DMS 273 treated with DMSO at 0.1 percent for 48 hours (cell line): ENCODE results near the gene CDH23.

ENCODE experiments used
- DNase-seq: peaks from one replicate; lab custom pipeline; 2025; lab: John Stamatoyannopoulos, UW

The CDH23 gene

DNA sequence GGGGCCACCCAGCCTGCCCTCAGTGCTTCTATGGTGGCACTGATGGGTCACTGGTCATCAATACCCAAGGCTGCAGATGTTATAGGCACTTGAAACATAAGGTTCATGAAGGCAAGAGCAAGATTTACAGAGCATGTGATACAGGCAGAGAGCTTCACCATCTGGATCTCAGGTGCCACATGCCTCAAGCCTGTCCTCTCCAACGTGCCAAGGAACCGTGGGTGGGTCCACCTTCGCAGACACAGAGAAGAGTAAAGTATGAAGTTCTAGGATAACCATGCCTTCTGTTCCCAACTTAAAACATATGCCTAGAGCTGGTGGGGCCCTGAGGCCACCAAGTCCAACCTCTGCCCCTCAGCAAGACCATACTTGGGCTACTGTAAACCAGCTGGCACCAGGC is 26.7 kb upstream of the CDH23 start:
- DNase-seq: no peak

DNA sequence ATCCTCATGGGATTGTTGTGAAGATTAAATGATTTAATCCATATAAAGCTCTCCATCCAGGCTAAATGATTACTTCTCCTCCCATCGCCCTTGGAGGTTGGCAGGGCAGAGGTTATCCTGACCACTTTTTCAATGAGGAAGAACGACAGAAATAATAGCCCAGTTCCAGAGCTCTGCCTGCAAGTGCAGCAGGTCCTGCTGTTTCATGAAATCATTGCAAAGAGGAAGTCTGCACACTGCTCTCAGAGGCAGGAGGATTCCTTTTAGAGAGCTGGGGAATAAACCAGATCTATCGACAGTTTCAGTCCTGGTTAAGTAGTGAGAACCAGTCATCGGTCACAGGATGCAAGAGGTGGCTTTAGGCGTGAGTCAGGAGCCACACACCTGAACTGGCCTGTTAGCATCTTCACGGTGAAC is 25.0 kb upstream of the CDH23 start:
- no peak for DNase-seq

DNA sequence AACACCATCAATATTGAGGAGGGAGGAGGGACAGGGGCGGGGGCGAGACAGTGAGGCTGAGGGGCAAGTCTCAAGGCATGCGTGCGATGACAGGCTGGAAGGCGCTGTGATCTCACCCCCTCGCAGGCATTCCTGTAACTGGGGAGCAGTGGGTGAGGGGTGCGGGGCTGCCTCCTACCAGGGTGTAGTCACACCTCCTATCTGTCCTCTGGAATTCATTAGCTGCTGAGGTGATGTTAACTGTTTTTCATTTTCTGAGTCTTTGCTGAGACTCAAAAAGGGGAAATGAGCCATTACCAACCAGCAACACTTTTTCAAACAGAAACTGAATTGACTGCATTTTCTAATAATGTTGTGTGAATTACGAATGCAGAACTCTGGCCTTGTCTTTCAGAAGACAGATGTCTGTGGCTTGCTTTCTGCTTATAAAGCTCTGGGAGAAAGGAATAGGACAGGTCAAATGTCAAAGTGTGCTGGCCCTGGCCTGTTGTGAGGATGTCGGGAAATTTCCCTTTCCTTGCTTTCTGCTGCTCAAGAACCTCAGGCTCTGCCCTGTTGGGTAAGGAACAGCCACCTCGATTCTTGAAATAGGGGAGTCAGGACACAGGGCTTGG is 23.7 kb upstream of the CDH23 start:
- DNase-seq: no peak

DNA sequence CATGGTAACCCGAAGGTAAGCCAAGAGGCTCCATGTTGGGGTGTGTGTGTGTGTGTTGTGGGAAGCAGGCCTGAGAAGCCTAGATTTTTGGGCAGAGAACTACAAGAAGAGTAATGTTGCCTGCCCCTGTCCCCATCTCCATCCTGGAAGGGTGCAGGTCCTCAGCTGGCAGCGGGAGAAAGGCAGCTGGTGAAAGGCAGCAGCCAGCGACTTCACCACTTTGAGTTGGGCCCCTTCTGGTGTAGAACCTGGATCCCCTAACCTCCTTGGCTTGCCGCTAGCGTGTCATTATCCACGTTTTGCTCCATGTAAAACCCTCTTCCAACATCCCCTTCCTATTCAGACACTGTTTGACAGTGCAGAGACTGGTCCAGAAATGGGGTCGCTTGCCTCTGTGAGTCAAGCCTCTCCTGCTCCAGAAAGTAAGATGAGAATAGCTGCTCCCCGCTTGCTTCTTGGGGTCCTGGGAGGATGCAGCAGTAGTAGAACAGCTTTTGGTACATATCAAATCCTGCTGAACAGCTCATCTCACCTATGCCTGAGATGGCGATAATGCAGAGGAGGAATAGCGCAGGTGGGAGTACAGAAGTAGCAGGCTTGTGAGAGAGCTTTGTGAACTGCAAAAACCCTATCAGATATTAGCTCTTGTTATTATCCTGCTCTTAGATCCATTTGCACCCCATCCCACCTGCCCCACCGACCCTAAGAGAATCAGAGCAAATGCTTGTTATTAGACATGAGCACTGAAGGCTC is 22.1 kb upstream of the CDH23 start:
- DNase-seq: no peak

DNA sequence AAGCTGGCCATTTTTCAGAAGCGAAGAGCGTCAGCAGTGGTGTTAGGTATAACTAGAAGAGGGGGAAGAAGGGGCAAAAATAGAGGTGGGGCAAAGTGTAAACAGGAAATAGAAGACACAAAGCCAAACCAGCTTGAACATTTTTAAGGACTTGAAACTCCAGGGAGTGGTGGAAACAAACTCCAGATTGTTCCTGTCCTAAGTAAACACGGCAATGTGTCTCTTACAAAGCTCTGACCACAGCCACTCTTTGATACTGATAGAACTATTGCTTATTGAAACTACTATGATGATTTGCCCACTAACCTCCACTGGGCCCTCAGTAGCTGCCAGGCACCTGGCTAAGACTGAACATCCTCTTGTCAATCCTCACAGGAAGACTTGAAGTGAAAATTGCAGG is 20.8 kb upstream of the CDH23 start:
- no peak for DNase-seq

DNA sequence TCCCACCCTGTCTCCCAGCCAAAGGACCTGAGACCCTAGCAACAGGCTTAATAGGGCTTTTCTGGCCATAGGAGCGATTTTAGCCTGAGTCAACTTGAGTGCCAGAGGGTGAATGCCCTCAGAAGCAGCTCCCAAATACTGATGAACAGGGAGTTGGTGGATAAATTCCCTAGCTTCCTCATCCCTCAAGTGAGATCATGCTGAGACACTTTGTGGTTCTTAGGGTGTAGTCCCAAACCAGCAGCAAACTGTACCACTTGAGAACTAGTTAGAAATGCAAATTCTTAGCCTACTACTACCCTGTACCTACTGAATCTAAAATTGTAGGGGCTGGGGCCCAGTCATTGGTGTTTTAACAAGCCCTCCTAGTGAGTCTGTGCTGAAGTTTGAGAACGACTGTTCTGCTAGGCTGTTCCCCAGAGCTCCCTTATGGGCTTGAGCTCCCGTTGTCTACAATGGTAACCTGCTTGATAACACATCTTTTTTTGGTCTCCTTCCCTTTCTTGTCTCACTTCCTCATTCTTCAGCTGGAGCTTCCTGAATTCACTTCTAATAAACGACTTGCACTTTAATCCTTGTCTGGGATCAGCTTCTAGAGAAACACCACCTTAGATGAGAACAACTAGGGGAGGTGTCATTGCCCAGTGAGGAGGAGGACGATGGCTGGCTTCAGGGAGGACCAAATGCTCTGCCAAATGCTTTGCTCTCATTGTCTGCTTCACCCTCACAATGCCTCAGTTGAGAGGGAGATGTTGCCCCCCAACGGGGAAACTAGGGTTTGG is 18.2 kb upstream of the CDH23 start:
- DNase-seq: no peak

DNA sequence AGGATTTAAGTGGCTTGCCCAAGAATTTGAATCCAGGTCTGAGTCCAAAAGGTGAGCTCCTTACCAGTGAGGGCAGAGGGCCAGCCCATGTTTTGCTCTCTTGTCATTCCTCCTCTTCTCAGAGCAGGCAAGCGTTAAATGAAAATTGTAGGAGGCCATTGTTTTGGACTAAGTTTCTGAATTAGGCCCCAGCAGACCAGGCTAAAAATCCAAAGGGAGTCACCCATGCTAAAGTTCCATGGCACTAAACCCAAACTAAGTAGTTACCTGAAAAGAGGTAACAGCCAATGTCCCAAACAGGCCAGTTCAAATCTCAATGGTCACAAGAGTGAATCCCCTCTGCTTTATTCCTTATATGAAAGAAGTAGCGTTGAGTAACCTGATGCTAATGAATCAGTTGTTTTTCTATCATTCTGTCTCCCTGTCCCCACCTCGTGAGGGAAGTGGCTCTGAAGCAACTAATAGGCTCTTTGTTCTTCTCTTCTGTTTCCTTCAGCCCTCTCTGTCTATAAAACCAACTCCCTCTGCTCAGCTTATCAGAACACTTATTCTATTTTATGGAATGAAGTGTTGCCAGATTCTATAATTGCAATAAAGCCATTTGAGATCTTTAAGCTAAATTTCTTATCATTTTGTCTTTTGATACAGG is 17.5 kb upstream of the CDH23 start:
- no peak for DNase-seq

DNA sequence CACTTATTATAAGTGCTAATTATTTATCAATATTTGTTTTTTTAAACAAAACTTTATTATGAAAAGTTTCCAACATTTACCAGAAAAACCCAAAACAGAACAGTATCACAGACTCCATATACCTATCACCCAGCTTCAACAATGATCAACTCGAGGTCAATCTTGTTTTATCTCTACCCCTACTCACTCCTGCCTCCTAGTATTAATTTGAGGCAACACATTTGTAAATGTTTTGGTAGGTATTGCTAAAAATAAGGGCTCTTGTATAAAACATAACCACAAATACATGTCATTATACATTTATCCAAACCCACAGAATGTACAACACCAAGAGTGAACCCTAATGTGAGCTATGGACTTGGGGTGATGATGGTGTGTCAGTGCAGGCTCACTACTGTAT is 15.9 kb upstream of the CDH23 start:
- no peak for DNase-seq

DNA sequence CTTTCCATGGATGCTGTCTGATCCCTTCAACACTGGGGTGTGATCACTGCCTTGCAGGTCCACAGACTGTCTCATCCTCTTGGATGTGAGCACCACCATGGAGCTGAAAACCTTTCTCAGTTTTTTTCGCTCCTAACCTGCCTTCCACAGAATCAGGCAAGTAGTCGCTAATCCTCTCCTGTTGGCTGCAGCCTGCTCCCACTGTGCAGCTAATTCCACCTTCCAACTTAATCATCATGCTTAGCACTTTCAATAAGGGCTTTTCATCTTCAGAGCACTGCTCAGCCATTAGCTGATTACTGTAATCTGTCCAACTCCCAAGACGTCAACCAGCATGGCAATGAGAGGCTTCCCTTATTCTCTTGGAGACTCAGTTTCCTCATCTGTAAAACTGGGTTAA is 15.1 kb upstream of the CDH23 start:
- no peak for DNase-seq

DNA sequence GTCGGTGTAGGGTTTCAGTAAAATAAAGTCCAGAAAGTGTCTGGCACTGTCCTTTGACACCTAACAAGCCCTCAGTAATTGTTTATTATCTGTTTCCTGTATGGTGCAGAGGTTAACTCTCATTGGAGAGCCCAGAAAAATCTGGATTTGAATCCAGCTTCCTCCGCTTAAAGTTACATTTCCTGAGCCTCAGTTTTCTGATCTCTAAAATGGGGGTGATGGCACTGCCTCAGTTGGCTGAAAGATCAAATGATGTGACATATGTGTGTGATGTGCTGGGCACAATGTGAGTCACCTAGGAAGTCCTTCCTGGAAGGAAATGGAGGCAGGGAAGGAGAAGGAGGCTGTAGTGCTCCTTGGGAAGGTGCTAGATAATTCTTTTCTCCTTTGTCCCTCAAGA is 14.7 kb upstream of the CDH23 start:
- no peak for DNase-seq

DNA sequence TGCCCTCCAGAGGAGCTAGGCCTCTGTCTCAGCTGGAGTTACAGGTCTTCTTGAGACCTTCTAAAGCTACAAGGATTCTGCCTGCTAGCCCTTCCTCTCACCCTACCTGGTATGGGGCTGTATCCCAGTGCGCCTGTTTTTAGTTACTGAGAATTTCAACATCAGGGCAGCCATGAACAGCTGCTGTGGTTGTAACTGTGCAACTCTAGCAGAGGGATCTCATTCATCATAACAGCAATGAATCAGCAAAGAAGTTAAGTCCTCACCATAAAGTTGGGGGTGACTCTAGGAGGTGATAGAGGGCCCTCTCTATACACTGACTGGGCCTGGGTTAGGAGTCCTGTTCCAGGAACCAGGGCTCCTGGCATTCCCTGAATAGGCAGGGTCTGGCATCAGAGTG is 14.0 kb upstream of the CDH23 start:
- DNase-seq: no peak

DNA sequence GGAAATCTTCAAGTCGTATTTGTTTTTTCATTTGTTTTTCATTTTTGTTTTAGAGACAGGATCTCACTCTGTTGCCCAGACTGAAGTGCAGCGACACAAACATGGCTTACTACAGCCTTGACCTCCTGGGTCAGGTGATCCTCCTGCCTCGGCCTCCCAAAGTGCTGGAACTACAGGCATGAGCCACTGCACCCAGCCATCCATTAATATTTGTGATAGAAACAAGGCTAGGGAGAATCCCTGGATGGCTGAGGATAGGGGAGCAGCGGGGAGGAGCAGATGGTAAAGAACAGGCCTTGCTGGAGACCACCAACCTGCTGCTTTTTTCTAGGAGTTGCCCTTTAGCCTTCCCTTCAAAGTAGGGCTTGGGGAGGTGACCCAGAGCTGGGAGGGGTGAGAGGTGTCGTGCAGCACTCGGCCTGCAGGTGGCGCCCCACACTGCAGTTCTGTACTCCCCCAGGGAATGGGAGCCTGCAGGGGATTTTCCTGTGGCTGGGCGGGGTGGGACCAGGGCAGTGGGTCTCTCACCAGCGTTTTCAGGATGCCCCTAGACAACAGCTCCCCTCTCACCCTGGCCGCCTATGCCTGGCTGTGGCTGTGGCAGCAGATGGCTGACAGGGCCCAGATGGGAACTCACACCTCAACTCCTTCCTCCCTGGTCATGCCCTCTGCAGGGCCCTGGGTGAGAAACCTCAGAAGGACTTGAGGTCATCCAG is 12.6 kb upstream of the CDH23 start:
- DNase-seq: no peak

DNA sequence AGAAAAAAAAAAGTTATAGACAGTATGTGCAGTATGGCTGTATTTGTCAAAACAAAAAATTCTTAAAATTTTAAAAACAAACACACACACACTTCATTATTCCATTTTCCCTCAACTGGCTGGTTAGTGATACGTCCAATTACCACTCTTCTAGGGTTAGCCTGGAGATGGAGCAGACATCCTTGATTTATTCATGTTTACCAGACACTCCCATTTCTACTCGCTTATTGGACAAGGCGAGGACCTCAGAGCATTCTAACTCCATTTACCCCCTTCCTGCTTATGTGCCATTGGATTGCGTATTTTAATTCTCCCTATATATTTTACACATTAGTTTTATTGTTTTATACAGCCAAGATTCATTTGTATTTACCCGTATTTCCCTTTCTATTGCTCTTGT is 8.5 kb upstream of the CDH23 start:
- no peak for DNase-seq

DNA sequence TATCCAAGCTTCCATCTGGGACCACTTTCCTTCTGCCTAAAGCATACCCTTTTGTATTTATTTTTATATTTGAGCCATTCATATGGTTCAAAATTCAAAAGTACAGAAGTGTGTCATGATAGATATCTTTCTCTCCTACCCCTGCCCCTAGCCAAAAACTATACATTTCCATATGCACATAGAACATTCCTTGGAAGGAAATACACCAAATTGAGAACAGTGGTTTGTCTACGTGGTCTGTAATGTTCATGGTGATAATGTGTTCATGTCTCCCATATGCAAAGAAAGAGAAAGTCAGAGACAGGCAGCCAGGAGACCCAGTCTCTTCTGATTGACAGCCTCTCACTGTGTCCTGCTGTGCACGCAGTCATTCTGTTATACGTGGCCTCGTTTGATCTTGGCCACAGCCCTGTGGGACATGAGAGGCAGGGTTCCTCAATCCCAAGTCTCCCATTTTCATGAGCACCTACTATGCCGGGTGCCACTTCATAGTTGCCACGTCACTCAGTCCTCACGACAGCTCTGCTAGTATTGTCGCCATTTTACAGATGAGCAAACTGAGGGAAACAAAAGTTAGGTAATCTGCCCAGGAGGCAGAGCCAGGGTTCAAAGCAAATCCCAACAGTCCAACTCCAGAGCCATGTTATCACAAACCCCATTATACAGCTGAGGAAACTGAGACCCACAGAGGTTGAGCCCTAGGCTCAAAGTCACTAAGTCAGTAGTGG is 8.0 kb upstream of the CDH23 start:
- DNase-seq: no peak

DNA sequence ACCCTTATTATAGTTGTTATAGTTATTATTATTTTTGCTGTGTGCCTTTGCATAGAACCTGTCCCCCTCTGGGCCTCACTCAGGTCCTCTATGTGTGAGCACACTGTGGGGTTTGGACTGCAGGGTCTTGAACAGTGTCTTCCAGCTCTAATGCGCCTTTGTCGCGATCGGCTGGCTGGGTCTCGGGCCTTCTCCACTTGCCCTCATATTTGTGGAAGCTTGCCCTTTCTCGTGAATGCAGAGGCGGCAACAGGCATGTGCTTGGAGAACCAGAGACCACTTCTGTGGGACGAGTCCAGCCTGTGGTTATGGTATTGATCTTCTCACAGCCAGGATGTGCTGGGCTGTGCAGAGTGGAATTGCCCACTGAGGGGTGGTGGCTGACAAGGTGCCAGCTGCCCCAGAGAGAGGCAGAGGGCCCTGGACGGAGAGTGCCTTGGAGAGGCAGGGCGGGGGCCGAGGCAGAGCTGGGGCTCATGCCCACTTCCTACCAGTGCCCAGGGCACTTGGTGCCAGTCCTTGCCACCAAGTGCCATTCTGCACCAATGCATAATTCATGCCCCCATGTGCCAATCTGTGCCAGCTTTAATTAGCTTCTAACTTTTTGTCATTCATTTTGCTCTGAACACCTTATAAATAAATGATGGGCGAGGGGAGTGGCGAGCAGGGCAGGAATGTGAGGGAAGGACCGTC is 6.8 kb upstream of the CDH23 start:
- DNase-seq: no peak

DNA sequence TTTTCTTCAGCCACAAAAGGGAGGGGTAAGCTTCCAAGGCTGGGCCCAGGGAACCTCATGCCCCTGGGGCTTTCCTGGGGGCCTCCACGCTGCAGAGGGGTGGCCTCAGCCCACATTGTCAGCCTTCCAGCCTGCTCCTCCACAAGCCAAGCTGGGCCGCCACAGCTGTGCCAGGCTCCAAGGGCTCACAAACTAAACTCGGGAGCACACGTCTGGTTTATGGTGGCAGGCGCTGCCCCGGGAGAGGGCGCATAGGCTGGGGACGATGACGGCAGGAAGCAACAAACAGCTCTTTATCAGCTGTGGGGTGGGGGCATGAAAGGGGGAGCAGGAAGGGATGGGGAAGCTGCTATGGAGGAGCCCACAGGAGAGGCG is 6.3 kb upstream of the CDH23 start:
- DNase-seq: no peak

DNA sequence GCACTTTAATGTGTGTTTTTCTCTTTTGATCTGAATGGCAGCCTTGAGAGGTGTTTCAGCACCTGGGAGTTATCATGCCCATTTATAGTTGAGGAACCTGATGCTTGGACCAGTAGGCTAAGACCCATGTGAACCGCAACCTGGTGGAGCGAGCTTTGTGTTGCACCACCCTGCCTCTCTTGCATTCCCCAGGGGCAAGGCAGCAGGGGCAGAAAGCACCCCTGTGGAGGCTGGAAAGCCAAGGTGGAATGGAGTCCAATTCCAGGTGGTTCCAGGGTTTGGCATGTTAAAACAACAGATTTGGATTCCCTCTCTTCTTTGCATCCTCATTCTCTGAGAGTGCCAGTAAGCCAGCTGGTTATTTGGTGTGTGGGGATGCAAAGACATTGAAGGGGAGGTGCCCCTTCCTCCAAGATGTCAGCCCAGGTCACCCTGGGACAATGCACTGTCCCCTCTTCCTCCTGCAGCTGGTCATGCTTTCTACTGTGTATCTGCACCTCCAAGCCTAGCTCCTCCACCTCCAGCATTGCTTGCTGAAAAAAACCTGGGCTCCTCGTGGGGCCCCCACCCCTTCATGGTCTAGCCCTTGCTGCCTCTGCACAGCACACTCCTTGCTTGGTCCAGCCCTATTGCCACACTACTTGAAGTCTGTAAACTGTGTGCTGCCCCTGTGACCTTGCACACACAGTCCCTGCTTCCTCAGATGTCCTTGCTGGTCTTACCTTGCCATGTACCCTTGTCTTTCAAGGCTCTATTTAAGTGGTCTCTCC is 5.6 kb upstream of the CDH23 start:
- DNase-seq: no peak

DNA sequence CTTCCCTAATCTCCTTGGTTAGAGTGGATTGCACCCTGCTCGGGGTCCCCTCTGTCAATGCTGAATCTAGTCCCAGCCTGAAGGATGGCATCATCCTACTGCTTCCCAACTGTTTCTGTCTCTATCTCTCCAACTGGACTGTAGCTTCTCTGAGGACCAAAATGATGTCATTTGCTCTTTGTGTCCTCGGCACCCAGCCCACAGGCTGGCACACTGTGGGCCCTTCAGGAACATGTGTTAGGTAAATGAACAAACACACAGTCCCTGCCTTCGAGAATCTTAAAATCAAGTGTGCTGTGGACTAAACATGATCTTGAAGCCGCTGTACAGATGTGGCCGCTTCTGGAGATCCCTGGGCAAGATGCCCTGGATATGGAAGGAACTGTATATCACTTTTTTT is 5.0 kb upstream of the CDH23 start:
- no peak for DNase-seq

DNA sequence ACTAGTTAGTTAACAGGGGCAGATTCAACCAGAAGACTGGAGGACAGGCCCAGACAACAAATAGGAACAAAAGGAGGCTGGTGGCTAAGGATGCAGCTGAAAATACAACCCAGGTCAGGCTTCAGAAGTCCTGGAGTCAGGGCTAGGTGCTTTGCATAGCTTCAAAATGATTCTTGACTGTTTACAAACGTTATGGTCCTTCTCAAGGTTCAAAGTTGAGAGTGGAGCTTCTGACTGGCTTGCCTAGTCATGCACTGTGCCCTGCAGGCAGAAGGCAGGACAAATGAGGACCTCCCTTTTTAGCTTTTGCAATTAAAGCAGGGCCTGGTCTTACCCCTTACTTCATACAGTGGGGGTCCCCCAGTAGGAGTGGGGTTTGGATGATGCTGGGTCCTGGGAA is 4.4 kb upstream of the CDH23 start:
- no peak for DNase-seq
